HG02970 (cell line): ENCODE data around the gene RRH.

Experiments used
- ATAC-seq: cut with Tn5 transposase; IDR thresholded peaks from one replicate; pipeline ENCODE4 v1.9.1; 2021; ENCODE audit warnings: mild to moderate bottlenecking, moderate library complexity, moderate number of reproducible peaks; ENCODE audit not compliant: unreplicated experiment, low FRiP score

The RRH gene

GRCh38 chr4:109879636-109880314, 52.0 kb downstream of the RRH start:
- no peak for ATAC-seq

GRCh38 chr4:109886303-109886702, 58.5 kb downstream of the RRH start:
- no peak for ATAC-seq

- no peak for ATAC-seq
Measured at GRCh38 chr4:109887071-109887470, 59.3 kb downstream of the RRH start.

- no peak for ATAC-seq
Measured at GRCh38 chr4:109890076-109890475, 62.3 kb downstream of the RRH start.
